H1 (cell line): ENCODE results near the gene THADA. TPM values are rescaled to one million over a fixed set of nuclear protein-coding genes. Genes with fewer than 3 reads are reported as not detected.
A peak's percentile ranks its signal among the peaks of the same experiment; 100 is the strongest.

Experiments used
- CTCF ChIA-PET: fragments of 300-600 bp; sonication (Branson Sonifier 250); formaldehyde crosslinking; loops from one replicate; lab custom pipeline; 2021; ENCODE audit not compliant: partially characterized antibody; lab: Charles Lee
- POLR2A ChIA-PET: fragments of 300-600 bp; sonication (Branson Sonifier 250); formaldehyde crosslinking; loops from one replicate; lab custom pipeline; 2021; ENCODE audit warnings: inconsistent platforms; ENCODE audit not compliant: partially characterized antibody; lab: Charles Lee
- DNase-seq, 2 experiments: peaks; one replicate each; pipeline versions ENCODE4 v3.0.0 to v3.0.0-alpha.2; 2010 to 2022; ENCODE audit warnings: low spot score in 2 of 2, low read depth in 1 of 2, mixed read lengths in 1 of 2
- FAIRE-seq: peaks from 2 replicates; lab custom pipeline; 2011; peaks lifted over from hg19 to GRCh38; lab: Jason Lieb, UNC
- H2AFZ ChIP-seq: 2 replicates; pipeline ENCODE4 v1.8.1; 2012; ENCODE audit warnings: low read length, inconsistent platforms
- H2AK5ac ChIP-seq: 2 replicates; pipeline ENCODE4 v1.6.1; 2013; ENCODE audit warnings: low read depth, low read length
- H2BK120ac ChIP-seq: replicated peaks from 2 replicates; pipeline ENCODE3; 2013; ENCODE audit warnings: low read depth, low read length, inconsistent platforms
- H2BK12ac ChIP-seq: 2 replicates; pipeline ENCODE4 v1.6.1; 2013; ENCODE audit warnings: low read depth, low read length
- H2BK15ac ChIP-seq: 2 replicates; pipeline ENCODE4 v1.6.1; 2013; ENCODE audit warnings: low read length
- H2BK20ac ChIP-seq: 2 replicates; pipeline ENCODE4 v1.6.1; 2013; ENCODE audit warnings: low read length
- H2BK5ac ChIP-seq: 2 replicates; pipeline ENCODE4 v1.6.1; 2013; ENCODE audit warnings: low read depth, low read length
- H3K14ac ChIP-seq: 2 replicates; pipeline ENCODE4 v1.6.1; 2013; ENCODE audit warnings: inconsistent platforms; ENCODE audit not compliant: insufficient read length
- H3K18ac ChIP-seq: 2 replicates; pipeline ENCODE4 v1.6.1; 2013; ENCODE audit warnings: low read length; ENCODE audit errors: extremely low read depth
- H3K23ac ChIP-seq: 2 replicates; pipeline ENCODE4 v1.6.1; 2013; ENCODE audit warnings: inconsistent platforms; ENCODE audit not compliant: insufficient read length
- H3K23me2 ChIP-seq: 2 replicates; pipeline ENCODE4 v1.6.1; 2013; ENCODE audit warnings: low read depth, low read length
- H3K27ac ChIP-seq: 2 replicates; pipeline ENCODE4 v1.6.1; 2011; ENCODE audit warnings: low read depth, low read length, inconsistent platforms
- H3K27me3 ChIP-seq, 4 experiments: replicated peaks in 1 of 4; 1 replicate in 1 of 4; 2 replicates in 3 of 4; pipeline versions ENCODE4 v1.6.1 to v1.8.1; 2011 to 2013; ENCODE audit warnings: low read length in 3 of 4, mild to moderate bottlenecking in 3 of 4, inconsistent platforms in 2 of 4, mixed read lengths in 2 of 4, moderate library complexity in 1 of 4; ENCODE audit not compliant: control insufficient read depth in 3 of 4, insufficient read depth in 3 of 4; ENCODE audit errors: extremely low read depth in 1 of 4
- H3K36me3 ChIP-seq, 4 experiments: 2 replicates each; pipeline versions ENCODE4 v1.6.1 to v1.8.1; 2011 to 2013; ENCODE audit warnings: mild to moderate bottlenecking in 4 of 4, low read length in 3 of 4, moderate library complexity in 2 of 4, control low read depth in 1 of 4, inconsistent platforms in 1 of 4; ENCODE audit not compliant: insufficient read depth in 4 of 4, control insufficient read depth in 2 of 4
- H3K4ac ChIP-seq: replicated peaks from 2 replicates; pipeline ENCODE3; 2013; ENCODE audit warnings: low read length, low read depth, mixed read lengths, inconsistent platforms; ENCODE audit not compliant: insufficient read length
- H3K4me1 ChIP-seq, 4 experiments: replicated peaks in 1 of 4; 1 replicate in 1 of 4; 2 replicates in 3 of 4; pipeline versions ENCODE4 v1.6.1 to v1.8.1; 2011 to 2013; ENCODE audit warnings: low read length in 3 of 4, inconsistent platforms in 2 of 4, mixed read lengths in 1 of 4; ENCODE audit not compliant: insufficient read depth in 4 of 4, control insufficient read depth in 3 of 4
- H3K4me2 ChIP-seq, 2 experiments: 2 replicates each; pipeline versions ENCODE4 v1.6.1 to v1.8.1; 2011 to 2013; ENCODE audit warnings: low read depth in 2 of 2, low read length in 2 of 2, control low read depth in 1 of 2, inconsistent platforms in 1 of 2, mild to moderate bottlenecking in 1 of 2; ENCODE audit not compliant: insufficient read depth in 1 of 2
- H3K4me3 ChIP-seq, 4 experiments: fragments of 200-600, 300-600 bp in 1 of 4; sonication (generic), shearing (Covaris generic), sonication (Bioruptor Twin) in 1 of 4; 2 replicates each; pipeline versions ENCODE4 v1.5.1 to v1.8.1; 2011 to 2016; ENCODE audit warnings: low read length in 4 of 4, low read depth in 3 of 4, control low read depth in 2 of 4, inconsistent platforms in 2 of 4, mild to moderate bottlenecking in 2 of 4, mixed read lengths in 1 of 4, moderate library complexity in 1 of 4; ENCODE audit not compliant: insufficient read depth in 2 of 4; ENCODE audit errors: extremely low read depth in 1 of 4
- H3K56ac ChIP-seq: replicated peaks from 2 replicates; pipeline ENCODE3; 2013; ENCODE audit warnings: low read depth, mild to moderate bottlenecking, mixed read lengths, low read length, inconsistent platforms; ENCODE audit not compliant: insufficient read length
- H3K79me1 ChIP-seq: 2 replicates; pipeline ENCODE4 v1.6.1; 2013; ENCODE audit warnings: low read depth, low read length, control low read depth
- H3K79me2 ChIP-seq, 2 experiments: 2 replicates each; pipeline versions ENCODE4 v1.6.1 to v1.8.1; 2012 to 2013; ENCODE audit warnings: low read length in 2 of 2, mild to moderate bottlenecking in 2 of 2, inconsistent platforms in 1 of 2; ENCODE audit not compliant: insufficient read depth in 2 of 2, control insufficient read depth in 1 of 2
- H3K9ac ChIP-seq, 4 experiments: replicated peaks in 1 of 4; 1 replicate in 1 of 4; 2 replicates in 3 of 4; pipeline versions ENCODE4 v1.6.1 to v1.8.1; 2011 to 2013; ENCODE audit warnings: low read depth in 3 of 4, low read length in 3 of 4, control low read depth in 2 of 4, mild to moderate bottlenecking in 2 of 4, moderate library complexity in 2 of 4, inconsistent platforms in 1 of 4; ENCODE audit errors: extremely low read depth in 1 of 4
- H3K9me3 ChIP-seq, 2 experiments: 2 replicates each; pipeline versions ENCODE4 v1.6.1 to v1.8.1; 2012 to 2013; ENCODE audit warnings: mild to moderate bottlenecking in 2 of 2, moderate library complexity in 2 of 2, control low read depth in 1 of 2, inconsistent platforms in 1 of 2, low read depth in 1 of 2, low read length in 1 of 2, mixed read lengths in 1 of 2; ENCODE audit not compliant: insufficient read depth in 2 of 2
- H4K20me1 ChIP-seq, 2 experiments: replicated peaks in 1 of 2; 2 replicates each; pipeline versions ENCODE3 to v1.8.1; 2011 to 2013; ENCODE audit warnings: inconsistent platforms in 2 of 2, low read length in 2 of 2, mild to moderate bottlenecking in 1 of 2; ENCODE audit not compliant: insufficient read depth in 2 of 2, control insufficient read depth in 1 of 2
- H4K5ac ChIP-seq: 2 replicates; pipeline ENCODE4 v1.6.1; 2013; ENCODE audit warnings: low read length, low read depth, mixed read lengths, inconsistent platforms; ENCODE audit not compliant: insufficient read length
- H4K8ac ChIP-seq: 2 replicates; pipeline ENCODE4 v1.8.0; 2013; ENCODE audit warnings: mild to moderate bottlenecking, moderate library complexity, low read length, inconsistent platforms; ENCODE audit not compliant: insufficient read depth; ENCODE audit errors: extremely low read depth
- H4K91ac ChIP-seq: replicated peaks from 2 replicates; pipeline ENCODE3; 2013; ENCODE audit warnings: low read length, mixed read lengths, inconsistent platforms; ENCODE audit not compliant: insufficient read length
- CBX8 ChIP-seq: fragments of 300-800, 300-1000 bp; sonication (generic); IDR thresholded peaks from 2 replicates; pipeline ENCODE4 v1.7.1; 2016; ENCODE audit warnings: low read depth, low read length, borderline replicate concordance
- JUN ChIP-seq: IDR thresholded peaks from 2 replicates; pipeline ENCODE4 v1.6.1; 2011; ENCODE audit warnings: low read depth, mild to moderate bottlenecking, improper control_type of control experiment, low read length
- KDM1A ChIP-seq: fragments of 200-600, 300-600 bp; sonication (generic); IDR thresholded peaks from 2 replicates; pipeline ENCODE4 v1.7.1; 2016; ENCODE audit warnings: mild to moderate bottlenecking, low read length, borderline replicate concordance
- RAD21 ChIP-seq, 2 experiments: IDR thresholded peaks in 1 of 2; conservative IDR thresholded peaks in 1 of 2; 2 replicates each; pipeline ENCODE4 v1.6.1; 2011; ENCODE audit warnings: low read depth in 2 of 2, low read length in 2 of 2, improper control_type of control experiment in 1 of 2, inconsistent platforms in 1 of 2, mild to moderate bottlenecking in 1 of 2, moderate library complexity in 1 of 2
- RBBP5 ChIP-seq: IDR thresholded peaks from 2 replicates; pipeline ENCODE4 v1.7.1; 2012; ENCODE audit warnings: low read depth, mild to moderate bottlenecking, inconsistent platforms, low read length, moderate library complexity, borderline replicate concordance
- SAP30 ChIP-seq: fragments of 300-600 bp; sonication (generic); IDR thresholded peaks from 2 replicates; pipeline ENCODE4 v1.7.1; 2012; ENCODE audit warnings: low read length, moderate library complexity, mild to moderate bottlenecking, inconsistent platforms; ENCODE audit not compliant: insufficient read depth, insufficient replicate concordance
- SRF ChIP-seq: IDR thresholded peaks from 2 replicates; pipeline ENCODE4 v1.6.1; 2011; ENCODE audit warnings: mild to moderate bottlenecking, low read depth, low read length, moderate library complexity
- TAF7 ChIP-seq: optimal IDR thresholded peaks from 2 replicates; pipeline ENCODE3; 2011; ENCODE audit warnings: low read depth, mild to moderate bottlenecking, inconsistent platforms, low read length, moderate library complexity, borderline replicate concordance
- YY1 ChIP-seq: IDR thresholded peaks from 2 replicates; pipeline ENCODE4 v1.6.1; 2011; ENCODE audit warnings: low read depth, mild to moderate bottlenecking, low read length
- WGBS, 2 experiments: shearing (Covaris generic) in 1 of 2; methylation state at CpG; one replicate each; pipeline versions ENCODE4 v1.1.6 to v1.1.7; 2013 to 2015; ENCODE audit warnings: low lambda C conversion rate in 2 of 2, mixed read lengths in 2 of 2, inconsistent platforms in 1 of 2, low coverage in 1 of 2, missing lambda C conversion rate in 1 of 2; ENCODE audit not compliant: insufficient replicate concordance in 2 of 2, insufficient coverage in 1 of 2, insufficient read length in 1 of 2; ENCODE audit errors: extremely low coverage in 1 of 2, missing lambda C conversion rate in 1 of 2; 5-methylcytosine and 5-hydroxymethylcytosine counted together
- polyA plus RNA-seq, 7 experiments: library from polyadenylated mRNA; depleted of rRNA in 3 of 7; stranded (reverse) in 5 of 7; unstranded in 2 of 7; fragments of >200 nt in 5 of 7; fragments of 200-250 nt in 2 of 7; gene quantifications; 1 replicate in 5 of 7; 2 replicates in 1 of 7; 4 replicates in 1 of 7; pipeline versions ENCODE4 v1.2.1 to v1.2.3, GENCODE V29; 2011 to 2013; ENCODE audit warnings: missing spikeins in 2 of 7, mixed read lengths in 2 of 7
- total RNA-seq: library from RNA; stranded (reverse); fragmentation: NEBNext Ultra II Directional; extraction: Animal tissue kit (Norgen Biotek cat#: 25700); gene quantifications from 2 replicates; pipeline ENCODE4 v1.2.1, GENCODE V29; 2021
- TF ChIP-seq, protein P1 (sequence below): IDR thresholded peaks from 2 replicates; pipeline ENCODE4 v1.6.1; 2012; ENCODE audit warnings: inconsistent platforms

THADA gene
- total and polyA plus RNA-seq, 2 of the 8 experiments (the other 6 are each of a cell fraction or from before 2014, with no cell fraction given): 22.4 to 26.8 TPM

DNA sequence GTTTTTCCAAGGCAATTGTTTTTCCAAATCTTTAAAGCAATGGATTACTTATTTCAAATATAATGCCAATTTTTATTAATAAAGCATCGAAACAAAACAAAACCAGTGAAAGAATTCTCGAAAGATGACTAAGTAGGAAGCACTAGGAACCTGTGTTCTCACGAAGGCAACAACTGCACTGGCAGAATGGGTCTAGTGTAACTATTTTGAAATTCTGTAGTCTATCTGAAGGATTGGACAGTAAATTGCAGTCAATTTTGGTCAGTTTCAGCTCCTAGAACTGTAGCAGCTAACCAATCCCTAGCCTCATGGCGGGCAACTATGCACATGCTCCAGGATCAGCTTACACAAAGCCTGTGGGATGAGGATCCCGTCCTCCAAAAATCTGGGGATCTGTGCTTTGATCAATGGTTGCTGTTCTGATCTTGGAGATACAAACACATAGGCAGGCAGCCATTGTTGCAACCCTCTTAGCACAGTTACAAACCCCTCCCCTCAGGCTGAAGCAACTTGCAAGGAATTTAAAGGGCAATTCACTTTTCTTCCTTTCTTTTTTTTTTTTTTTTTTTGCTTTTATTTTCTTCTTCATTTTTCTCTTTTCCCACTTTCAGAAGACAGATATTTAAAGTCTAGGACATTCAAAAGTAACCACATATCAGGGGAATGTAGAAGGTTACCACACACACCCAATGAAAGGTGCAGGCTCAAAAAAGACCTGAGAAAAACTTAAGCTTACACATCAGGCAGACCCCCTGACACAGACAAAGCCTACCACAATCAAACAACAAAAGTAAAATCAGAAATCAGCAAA, 147.6 kb downstream of the THADA start:
- H2BK5ac ChIP-seq: peak overlapping the region; percentile 73
- H2BK20ac ChIP-seq: peak overlapping the region; percentile 38; the same call in 1 of the 2 replicates
- whole genome bisulfite sequencing, 2 experiments: 88% methylated on average over 5 of the region's 5 CpGs; no CpG with 5 or more reads in 1 of the 2 experiments
- no peak overlapping the region for H3K23ac ChIP-seq
- DNase-seq (no peak), FAIRE-seq (peak; percentile 32)
- ChIA-PET CTCF (no interaction called here), POLR2A (interaction anchor here (0.7 kb wide), 1 partner anchor 146 kb away, joined by 3 read pairs; no protein-coding TSS in a partner anchor)
- H3K79me1 ChIP-seq: no peaks in the 10 kb centered on the region
- no peaks in the 10 kb centered on the region for H3K36me3 ChIP-seq
- H3K27ac ChIP-seq: peak overlapping the region; percentile 70
- peak overlapping the region; percentile 91; the same call in 1 of the 2 replicates for H2AK5ac ChIP-seq
- 0 out of 2 replicates have a peak overlapping the region, but pooled peaks have one; percentile 36 for H2AFZ ChIP-seq
- peak overlapping the region; percentile 95 for H2BK120ac ChIP-seq
- H3K14ac ChIP-seq: no peak overlapping the region
- no peaks in the 10 kb centered on the region for H3K9me3 ChIP-seq
- no peak overlapping the region for H3K4me3 ChIP-seq
- 0 out of 2 replicates have a peak overlapping the region, but pooled peaks have one; percentile 75 for H2BK15ac ChIP-seq
- peaks cover 3 to 22% (median 9%) of the 10 kb centered on the region in 4 experiments; a peak in 4 of 7 replicates for H3K4me1 ChIP-seq
- no peaks in the 10 kb centered on the region for H3K79me2 ChIP-seq
- H3K4me2 ChIP-seq: peak overlapping the region in 1 of 2 experiments; percentile 33; a peak in 1 of 4 replicates
- H4K91ac ChIP-seq: peak overlapping the region; percentile 87
- H3K4ac ChIP-seq: peak overlapping the region; percentile 97
- H3K23me2 ChIP-seq: no peaks in the 10 kb centered on the region
- H3K56ac ChIP-seq: peak overlapping the region; percentile 20
- H3K18ac ChIP-seq: peak overlapping the region; percentile 60
- no peaks in the 10 kb centered on the region for H4K20me1 ChIP-seq
- H3K9ac ChIP-seq: peak overlapping the region in 3 of 4 experiments; percentile 15 to 34 (median 29); a peak in 3 of 7 replicates
- peak overlapping the region; percentile 94; the same call in 1 of the 2 replicates for H4K8ac ChIP-seq
- peak overlapping the region; percentile 83 for H4K5ac ChIP-seq
- H3K27me3 ChIP-seq: no peaks in the 10 kb centered on the region
- peak overlapping the region; percentile 89 for H2BK12ac ChIP-seq
- no peak for TF ChIP-seq RAD21 (IDR thresholded peaks at IDR 0.05 in 1 of 2, conservative IDR thresholded peaks at IDR 0.05 in 1 of 2; ENCODE audit: low read depth in 2 of 2, low read length in 2 of 2)
- TF ChIP-seq, protein P1, sequence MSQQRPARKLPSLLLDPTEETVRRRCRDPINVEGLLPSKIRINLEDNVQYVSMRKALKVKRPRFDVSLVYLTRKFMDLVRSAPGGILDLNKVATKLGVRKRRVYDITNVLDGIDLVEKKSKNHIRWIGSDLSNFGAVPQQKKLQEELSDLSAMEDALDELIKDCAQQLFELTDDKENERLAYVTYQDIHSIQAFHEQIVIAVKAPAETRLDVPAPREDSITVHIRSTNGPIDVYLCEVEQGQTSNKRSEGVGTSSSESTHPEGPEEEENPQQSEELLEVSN: peak; percentile 62
- TF ChIP-seq TAF7: no peak
- no peak for TF ChIP-seq CBX8
- TF ChIP-seq SRF: no peak
- TF ChIP-seq SAP30: no peak
- no peak for TF ChIP-seq JUN
- TF ChIP-seq YY1: peak; percentile 87
- no peak for TF ChIP-seq KDM1A
- TF ChIP-seq RBBP5: peak; percentile 64; the same call in 1 of the 2 replicates
